H1 (cell line): ENCODE measurements around the gene TRAIP. TPM values are rescaled to one million over a fixed set of nuclear protein-coding genes. Genes with fewer than 3 reads are reported as not detected.

Experiments
- CBX5 ChIP-seq: fragments of 300-800, 300-1000 bp; sonication (generic); IDR thresholded peaks from 2 replicates; pipeline ENCODE4 v1.7.1; 2016; ENCODE audit warnings: antibody characterized with exemption, low read length, low read depth
- CTBP2 ChIP-seq: IDR thresholded peaks from 2 replicates; pipeline ENCODE4 v1.7.0; 2011; ENCODE audit warnings: borderline replicate concordance, mild to moderate bottlenecking, moderate library complexity, mixed read lengths, low read length; ENCODE audit not compliant: insufficient read depth, insufficient read length
- HDAC6 ChIP-seq: IDR thresholded peaks from one replicate; pipeline ENCODE4 v1.7.1; 2012; ENCODE audit warnings: low read depth, mild to moderate bottlenecking, inconsistent platforms, low read length, moderate library complexity
- RNF2 ChIP-seq: fragments of 200-900, 300-1000 bp; sonication (generic); IDR thresholded peaks from 2 replicates; pipeline ENCODE4 v1.7.1; 2016; ENCODE audit warnings: borderline replicate concordance, low read depth, mild to moderate bottlenecking, antibody characterized with exemption, low read length; ENCODE audit not compliant: poor library complexity, severe bottlenecking; ENCODE audit errors: missing control alignments
- SP2 ChIP-seq: IDR thresholded peaks from 2 replicates; pipeline ENCODE4 v1.6.1; 2012; ENCODE audit warnings: mild to moderate bottlenecking, low read length, inconsistent platforms
- ZNF274 ChIP-seq: IDR thresholded peaks from 2 replicates; pipeline ENCODE4 v1.7.0; 2012; ENCODE audit warnings: low read length, borderline replicate concordance; ENCODE audit errors: extremely low read depth
- polyA plus RNA-seq, 7 experiments: library from polyadenylated mRNA; depleted of rRNA in 3 of 7; stranded (reverse) in 5 of 7; unstranded in 2 of 7; fragments of >200 nt in 5 of 7; fragments of 200-250 nt in 2 of 7; gene quantifications; 1 replicate in 5 of 7; 2 replicates in 1 of 7; 4 replicates in 1 of 7; pipeline versions ENCODE4 v1.2.1 to v1.2.3, GENCODE V29; 2011 to 2013; ENCODE audit warnings: missing spikeins in 2 of 7, mixed read lengths in 2 of 7
- total RNA-seq: library from RNA; stranded (reverse); fragmentation: NEBNext Ultra II Directional; extraction: Animal tissue kit (Norgen Biotek cat#: 25700); gene quantifications from 2 replicates; pipeline ENCODE4 v1.2.1, GENCODE V29; 2021

TRAIP gene
- total and polyA plus RNA-seq, 2 of the 8 experiments (the other 6 are each of a cell fraction or from before 2014, with no cell fraction given): 27.7 to 28.1 TPM

DNA sequence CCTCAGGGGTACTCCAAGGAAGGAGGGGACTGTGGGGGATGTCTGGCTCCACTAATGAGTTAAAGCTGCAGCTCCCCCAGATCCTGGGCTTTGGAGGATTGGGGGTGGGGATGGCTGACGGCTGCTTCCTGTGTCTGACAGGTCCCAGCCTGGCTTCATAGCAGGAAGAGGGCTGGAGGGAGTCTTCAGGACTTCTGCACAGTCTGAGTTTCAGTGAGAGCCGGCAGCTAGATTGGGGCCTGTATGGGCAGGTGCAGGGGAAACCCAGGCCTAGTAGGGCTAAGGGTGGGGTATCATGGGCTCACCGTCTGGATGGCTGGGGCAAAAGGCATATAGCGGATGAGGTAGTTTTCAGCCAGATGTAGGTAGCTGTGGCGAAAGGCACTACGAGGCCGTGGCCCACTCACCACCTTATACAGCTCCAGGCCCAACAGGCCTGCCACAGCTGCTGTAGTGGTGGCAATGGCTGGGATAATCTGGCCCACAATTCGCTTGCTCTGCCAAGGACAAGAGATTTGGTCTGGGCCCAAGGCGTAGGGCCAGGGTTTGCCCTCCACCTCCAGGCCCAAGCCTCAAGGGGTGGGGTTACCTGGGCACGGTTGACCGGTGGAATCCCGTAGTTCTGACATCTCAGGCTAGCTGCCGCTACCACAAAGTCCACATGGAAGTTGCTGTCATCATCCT is 48.8 kb downstream of the TRAIP start (continued):
- no peak for TF ChIP-seq ZNF274
- no peak for TF ChIP-seq SP2
- no peak for TF ChIP-seq HDAC6
- TF ChIP-seq CBX5: no peak
- TF ChIP-seq RNF2: no peak
- TF ChIP-seq CTBP2: no peak
